Lower lobe of right lung (tissue), 2 donors: ENCODE results near the gene PEAK1. TPM values are rescaled to one million over a fixed set of nuclear protein-coding genes. Genes with fewer than 3 reads are reported as not detected.

Experiments used
- ATAC-seq, 2 donors: fragments of 200-7000 bp; cut with Tn5 transposase; one replicate each; pipeline ENCODE4 v1.9.1; 2020 to 2022; ENCODE audit warnings: mild to moderate bottlenecking in 2 of 2, moderate library complexity in 2 of 2
- DNase-seq: peaks from one replicate; pipeline ENCODE4 v3.0.0-alpha.2; 2020
- H3K27ac ChIP-seq: fragments of 200-600 bp; one replicate; pipeline ENCODE4 v1.8.0; 2022
- H3K27me3 ChIP-seq: fragments of 200-600 bp; one replicate; pipeline ENCODE4 v1.8.0; 2022; ENCODE audit warnings: low read depth
- H3K36me3 ChIP-seq: fragments of 200-600 bp; one replicate; pipeline ENCODE4 v1.8.0; 2022; ENCODE audit warnings: mild to moderate bottlenecking
- H3K4me1 ChIP-seq: fragments of 200-600 bp; one replicate; pipeline ENCODE4 v1.8.0; 2022
- H3K4me3 ChIP-seq: fragments of 200-600 bp; one replicate; pipeline ENCODE4 v1.8.0; 2022; ENCODE audit warnings: mild to moderate bottlenecking
- H3K9me3 ChIP-seq: fragments of 200-600 bp; one replicate; pipeline ENCODE4 v1.8.0; 2022
- intact Hi-C: fragments of 100-400 bp; cut with DNase I; formaldehyde crosslinking; loops from one replicate; pipeline ENCODE4 v1.11.0; 2022
- total RNA-seq: library from RNA; stranded (reverse); fragmentation: NEBNext Ultra II Directional; extraction: Animal tissue kit (Norgen Biotek cat#: 25700); gene quantifications from one replicate; pipeline ENCODE4 v1.2.1, GENCODE V29; 2021
- TF ChIP-seq, protein P1 (sequence below): fragments of 200-600 bp; IDR thresholded peaks from one replicate; pipeline ENCODE4 v1.8.0; 2022; ENCODE audit warnings: antibody characterized with exemption, mild to moderate bottlenecking
- donor health status: DM: no; HTN: yes; CAD: no; lungs with severe emphysema.

Gene PEAK1
- total RNA-seq, 1 donor from 2014 or later: 112 TPM

DNA sequence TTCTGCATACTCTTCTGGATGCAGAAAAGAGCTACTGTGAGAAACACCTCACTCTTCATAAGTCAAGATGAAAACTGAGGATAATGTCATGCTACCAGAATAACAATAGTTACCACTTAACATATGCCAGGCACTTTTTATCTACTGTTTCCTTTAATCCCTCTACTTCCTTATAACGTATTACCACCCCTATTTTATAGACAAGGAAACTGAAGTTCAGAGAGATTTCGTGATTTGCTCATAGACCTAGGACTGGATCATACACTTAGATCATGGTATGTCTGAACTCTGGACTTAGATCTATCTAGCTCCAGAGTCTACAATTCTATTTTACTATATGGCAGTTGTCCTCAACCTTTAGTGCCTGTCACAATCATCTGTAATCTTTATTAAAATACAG is 193.3 kb downstream of the PEAK1 start:
- ATAC-seq (no peak), DNase-seq (no peak)
- TF ChIP-seq, protein P1, sequence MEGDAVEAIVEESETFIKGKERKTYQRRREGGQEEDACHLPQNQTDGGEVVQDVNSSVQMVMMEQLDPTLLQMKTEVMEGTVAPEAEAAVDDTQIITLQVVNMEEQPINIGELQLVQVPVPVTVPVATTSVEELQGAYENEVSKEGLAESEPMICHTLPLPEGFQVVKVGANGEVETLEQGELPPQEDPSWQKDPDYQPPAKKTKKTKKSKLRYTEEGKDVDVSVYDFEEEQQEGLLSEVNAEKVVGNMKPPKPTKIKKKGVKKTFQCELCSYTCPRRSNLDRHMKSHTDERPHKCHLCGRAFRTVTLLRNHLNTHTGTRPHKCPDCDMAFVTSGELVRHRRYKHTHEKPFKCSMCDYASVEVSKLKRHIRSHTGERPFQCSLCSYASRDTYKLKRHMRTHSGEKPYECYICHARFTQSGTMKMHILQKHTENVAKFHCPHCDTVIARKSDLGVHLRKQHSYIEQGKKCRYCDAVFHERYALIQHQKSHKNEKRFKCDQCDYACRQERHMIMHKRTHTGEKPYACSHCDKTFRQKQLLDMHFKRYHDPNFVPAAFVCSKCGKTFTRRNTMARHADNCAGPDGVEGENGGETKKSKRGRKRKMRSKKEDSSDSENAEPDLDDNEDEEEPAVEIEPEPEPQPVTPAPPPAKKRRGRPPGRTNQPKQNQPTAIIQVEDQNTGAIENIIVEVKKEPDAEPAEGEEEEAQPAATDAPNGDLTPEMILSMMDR: no peak
- Histone ChIP-seq H3K4me3 (no peak overlapping the region), H3K27me3 (no peaks in the 10 kb centered on the region), H3K4me1 (peaks cover 15% of the 10 kb centered on the region), H3K27ac (no peak overlapping the region), H3K9me3 (no peaks in the 10 kb centered on the region), H3K36me3 (no peaks in the 10 kb centered on the region)
- intact Hi-C loops: no loop called here

DNA sequence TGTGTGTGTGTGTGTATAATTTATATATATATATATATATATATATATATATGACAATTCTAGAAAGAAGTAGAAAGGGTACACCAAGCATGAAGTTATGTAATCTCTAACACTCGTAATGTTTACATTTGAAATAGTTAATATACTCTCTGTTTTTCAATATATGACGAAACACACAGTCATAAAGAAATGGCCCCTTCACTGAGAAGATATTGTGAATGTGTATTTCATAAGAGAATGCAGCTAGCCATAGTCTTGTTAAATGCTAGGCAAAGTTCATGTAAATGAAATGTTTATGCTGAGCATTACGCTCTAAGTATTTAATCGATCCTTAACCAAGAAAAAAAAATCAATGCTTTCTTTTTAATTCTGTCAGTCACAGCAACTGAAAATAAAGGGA is 194.3 kb downstream of the PEAK1 start:
- intact Hi-C loops: no loop called here
- DNase-seq (no peak), ATAC-seq (no peak)
- Histone ChIP-seq H3K4me1 (peaks cover 15% of the 10 kb centered on the region), H3K9me3 (no peaks in the 10 kb centered on the region), H3K36me3 (no peaks in the 10 kb centered on the region), H3K27me3 (no peaks in the 10 kb centered on the region), H3K27ac (no peak overlapping the region), H3K4me3 (no peak overlapping the region)
- TF ChIP-seq, protein P1: no peak

DNA sequence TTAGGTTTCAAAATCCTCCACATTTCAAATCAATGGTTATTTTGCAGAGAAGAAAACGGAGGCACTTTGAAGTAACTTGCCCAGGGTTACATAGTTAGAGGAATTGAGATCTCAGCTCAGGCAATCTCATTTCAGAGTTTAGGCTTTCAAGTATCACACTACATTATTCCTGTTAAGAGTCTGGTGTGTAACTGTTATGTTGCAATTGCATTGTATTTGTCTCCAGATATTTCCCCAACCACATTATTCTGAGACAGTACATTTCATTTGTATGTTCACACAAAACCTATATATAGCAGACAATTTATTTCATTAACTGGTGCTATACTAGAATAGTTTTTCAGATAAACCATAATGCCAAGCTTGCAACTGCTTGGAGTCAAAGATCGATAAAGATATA is 194.8 kb downstream of the PEAK1 start:
- ATAC-seq (no peak), DNase-seq (no peak)
- no peak overlapping the region for H3K27ac ChIP-seq
- H3K9me3 ChIP-seq: no peaks in the 10 kb centered on the region
- no peaks in the 10 kb centered on the region for H3K36me3 ChIP-seq
- H3K27me3 ChIP-seq: no peaks in the 10 kb centered on the region
- H3K4me3 ChIP-seq: no peak overlapping the region
- H3K4me1 ChIP-seq: peaks cover 15% of the 10 kb centered on the region
- TF ChIP-seq, protein P1: no peak
- intact Hi-C loops: no loop called here

DNA sequence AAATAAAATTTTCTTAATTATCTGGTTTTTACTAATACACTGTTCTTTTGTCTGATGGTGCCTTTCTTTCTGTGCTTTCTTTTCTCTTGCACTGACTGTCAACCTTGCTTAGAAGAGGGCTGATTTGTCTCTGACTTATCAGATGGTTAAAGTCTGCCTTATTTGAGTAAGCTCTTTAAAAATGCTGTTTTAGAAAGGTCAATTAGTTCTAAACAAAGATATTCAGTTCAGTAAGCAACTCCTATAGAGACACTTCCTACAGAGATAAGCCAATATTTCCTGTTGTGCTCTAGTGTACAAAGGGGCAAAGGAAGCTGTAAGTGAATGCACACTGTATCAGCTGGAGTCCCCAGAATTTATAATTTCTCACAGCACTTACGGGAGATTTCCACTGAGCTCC is 195.6 kb downstream of the PEAK1 start:
- H3K36me3 ChIP-seq: no peaks in the 10 kb centered on the region
- TF ChIP-seq, protein P1: no peak
- no peak for ATAC-seq
- H3K4me3 ChIP-seq: no peak overlapping the region
- no peak overlapping the region for H3K27ac ChIP-seq
- peaks cover 15% of the 10 kb centered on the region for H3K4me1 ChIP-seq
- no peaks in the 10 kb centered on the region for H3K27me3 ChIP-seq
- no peaks in the 10 kb centered on the region for H3K9me3 ChIP-seq
- DNase-seq: no peak
- intact Hi-C loops: no loop called here

DNA sequence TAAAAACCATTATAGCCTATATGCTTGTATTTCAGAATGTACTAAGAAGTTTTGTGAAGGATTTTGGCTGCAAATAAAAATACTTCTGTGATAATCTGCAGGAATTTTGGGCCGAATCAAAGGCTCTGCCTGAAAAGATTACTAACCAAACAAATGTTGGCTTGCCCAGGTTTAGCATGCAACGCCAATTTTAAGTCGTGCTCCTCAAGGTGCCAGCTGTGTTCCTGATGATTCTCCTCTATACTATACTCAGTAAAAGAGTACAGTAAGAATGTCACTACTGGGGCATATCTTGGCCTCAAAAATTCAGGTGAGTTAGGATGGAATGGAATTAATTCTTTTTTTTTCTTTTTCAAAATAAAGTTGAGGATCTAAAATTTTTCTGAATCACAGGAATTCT is 198.2 kb downstream of the PEAK1 start:
- intact Hi-C loops: no loop called here
- TF ChIP-seq, protein P1: no peak
- Histone ChIP-seq H3K27ac (no peak overlapping the region), H3K4me3 (no peak overlapping the region), H3K27me3 (no peaks in the 10 kb centered on the region), H3K36me3 (no peaks in the 10 kb centered on the region), H3K4me1 (peaks cover 15% of the 10 kb centered on the region), H3K9me3 (no peaks in the 10 kb centered on the region)
- no peak for DNase-seq
- no peak for ATAC-seq

DNA sequence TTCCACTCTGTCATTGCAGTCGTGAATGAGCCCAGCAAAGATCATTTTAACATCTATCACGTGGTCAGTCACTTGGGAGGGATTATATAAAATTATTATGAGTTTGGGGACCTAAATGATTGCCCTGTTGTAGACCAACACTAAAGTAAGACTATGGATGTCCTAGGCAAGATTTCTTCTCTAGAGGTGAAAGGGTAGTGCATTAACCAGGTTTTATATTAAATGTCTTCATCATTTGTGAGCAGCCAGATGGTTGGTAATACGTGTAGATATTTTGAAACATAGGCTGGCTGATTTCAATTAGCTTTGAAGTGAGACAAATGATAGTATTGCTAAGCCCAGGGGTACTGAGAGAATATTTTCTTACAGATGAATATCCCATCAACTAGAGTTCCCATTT is 198.7 kb downstream of the PEAK1 start:
- peaks cover 15% of the 10 kb centered on the region for H3K4me1 ChIP-seq
- H3K27ac ChIP-seq: no peak overlapping the region
- no peaks in the 10 kb centered on the region for H3K36me3 ChIP-seq
- intact Hi-C loops: no loop called here
- H3K4me3 ChIP-seq: no peak overlapping the region
- H3K9me3 ChIP-seq: no peaks in the 10 kb centered on the region
- ATAC-seq (no peak), DNase-seq (no peak)
- TF ChIP-seq, protein P1: no peak
- no peaks in the 10 kb centered on the region for H3K27me3 ChIP-seq
